B cell (primary cell): ENCODE data around the gene DIP2B. TPM values are rescaled to one million over a fixed set of nuclear protein-coding genes. Genes with fewer than 3 reads are reported as not detected.

ENCODE experiments used
- ATAC-seq: fragments of 200-7000 bp; cut with Tn5 transposase; one replicate; pipeline ENCODE4 v1.10.0; 2021; ENCODE audit warnings: low read depth, mild to moderate bottlenecking, moderate number of reproducible peaks, moderate library complexity
- CTCF ChIA-PET: fragments of 350-600 bp; sonication (Branson Sonifier 250); formaldehyde crosslinking; loops from one replicate; lab custom pipeline; 2021; ENCODE audit warnings: antibody characterized with exemption, inconsistent platforms; lab: Charles Lee
- POLR2A ChIA-PET: fragments of 350-600 bp; sonication (Branson Sonifier 250); formaldehyde crosslinking; loops from one replicate; lab custom pipeline; 2021; ENCODE audit warnings: antibody characterized with exemption; lab: Charles Lee
- DNase-seq: peaks from one replicate; pipeline ENCODE4 v3.0.0; 2013
- H2AFZ ChIP-seq: 2 replicates; pipeline ENCODE4 v1.6.1; 2012; ENCODE audit warnings: mild to moderate bottlenecking, low read depth, low read length; ENCODE audit not compliant: insufficient read depth, poor library complexity, severe bottlenecking
- H3K27ac ChIP-seq, 2 donors: 1 replicate in 1 of 2; 2 replicates in 1 of 2; pipeline ENCODE4 v1.5.1; 2012 to 2013; ENCODE audit warnings: low read length in 2 of 2, mild to moderate bottlenecking in 2 of 2, moderate library complexity in 1 of 2
- H3K27me3 ChIP-seq, 4 experiments: fragments of 200-600 bp in 1 of 4; sonication (generic) in 1 of 4; replicated peaks in 1 of 4; 1 replicate in 2 of 4; 2 replicates in 2 of 4; pipeline versions ENCODE4 v1.6.1 to v1.7.0; 2013 to 2016; ENCODE audit warnings: low read length in 3 of 4, mild to moderate bottlenecking in 2 of 4, mixed read lengths in 1 of 4, moderate library complexity in 1 of 4; ENCODE audit not compliant: insufficient read depth in 4 of 4, control insufficient read depth in 3 of 4; ENCODE audit errors: control extremely low read depth in 1 of 4
- H3K36me3 ChIP-seq, 2 experiments: replicated peaks in 1 of 2; 1 replicate in 1 of 2; 2 replicates in 1 of 2; pipeline versions ENCODE4 v1.6.1 to v1.7.1; 2013; ENCODE audit warnings: low read length in 1 of 2; ENCODE audit not compliant: insufficient read depth in 2 of 2, control insufficient read depth in 1 of 2; ENCODE audit errors: control extremely low read depth in 1 of 2, extremely low read depth in 1 of 2
- H3K4me1 ChIP-seq, 2 donors: fragments of 200-600 bp in 1 of 2; sonication (generic) in 1 of 2; 1 replicate in 1 of 2; 2 replicates in 1 of 2; pipeline versions ENCODE4 v1.5.1 to v1.6.1; 2013 to 2017; ENCODE audit warnings: low read length in 2 of 2; ENCODE audit not compliant: control insufficient read depth in 2 of 2, insufficient read depth in 2 of 2
- H3K4me2 ChIP-seq: replicated peaks from 2 replicates; pipeline ENCODE3; 2012; ENCODE audit warnings: mild to moderate bottlenecking, low read depth, low read length; ENCODE audit not compliant: poor library complexity, severe bottlenecking
- H3K4me3 ChIP-seq, 5 experiments: fragments of 200-600 bp in 1 of 5; sonication (generic) in 1 of 5; 1 replicate in 3 of 5; 2 replicates in 2 of 5; pipeline versions ENCODE4 v1.5.1 to v1.7.0; 2011 to 2016; ENCODE audit warnings: low read length in 4 of 5, mild to moderate bottlenecking in 4 of 5, low read depth in 2 of 5, control low read depth in 1 of 5, moderate library complexity in 1 of 5; ENCODE audit not compliant: insufficient read depth in 1 of 5; ENCODE audit errors: control extremely low read depth in 1 of 5, extremely low read depth in 1 of 5
- H3K79me2 ChIP-seq: fragments of 200-600 bp; sonication (generic); one replicate; pipeline ENCODE4 v1.6.0; 2016; ENCODE audit warnings: low read length; ENCODE audit not compliant: control insufficient read depth, insufficient read depth
- H3K9ac ChIP-seq: fragments of 200-600 bp; sonication (generic); 2 replicates; pipeline ENCODE4 v1.6.1; 2017; ENCODE audit warnings: mild to moderate bottlenecking, low read length, moderate library complexity
- H3K9me3 ChIP-seq, 3 donors: one replicate each; pipeline versions ENCODE4 v1.6.1 to v1.7.1; 2013; ENCODE audit warnings: low read length in 2 of 3; ENCODE audit not compliant: control insufficient read depth in 2 of 3, insufficient read depth in 1 of 3; ENCODE audit errors: control extremely low read depth in 1 of 3
- H4K20me1 ChIP-seq: 2 replicates; pipeline ENCODE4 v1.6.0; 2012; ENCODE audit warnings: mild to moderate bottlenecking, low read length; ENCODE audit not compliant: insufficient read depth, control insufficient read depth, poor library complexity, severe bottlenecking
- H3K27ac Mint-ChIP-seq: one replicate; pipeline ENCODE4 v1.8.0; 2021; ENCODE audit warnings: mixed read lengths
- H3K27me3 Mint-ChIP-seq: one replicate; pipeline ENCODE4 v1.8.0; 2021; ENCODE audit warnings: mixed read lengths
- H3K4me1 Mint-ChIP-seq: one replicate; pipeline ENCODE4 v1.8.0; 2021; ENCODE audit warnings: mixed read lengths
- H3K4me3 Mint-ChIP-seq: one replicate; pipeline ENCODE4 v1.8.0; 2021; ENCODE audit warnings: mixed read lengths
- H3K9me3 Mint-ChIP-seq: one replicate; pipeline ENCODE4 v1.8.0; 2022; ENCODE audit warnings: mixed read lengths; ENCODE audit not compliant: insufficient read depth
- CTCF ChIP-seq: fragments of 200-600 bp; IDR thresholded peaks from one replicate; pipeline ENCODE4 v1.8.0; 2022; ENCODE audit warnings: antibody characterized with exemption, mild to moderate bottlenecking
- EZH2 ChIP-seq: IDR thresholded peaks from 2 replicates; pipeline ENCODE4 v1.6.1; 2012; ENCODE audit warnings: borderline replicate concordance, low read depth, mild to moderate bottlenecking, moderate library complexity, low read length; ENCODE audit not compliant: insufficient read depth, poor library complexity, severe bottlenecking
- WGBS: methylation state at CpG from one replicate; pipeline ENCODE4 v1.1.5; 2013; ENCODE audit warnings: missing lambda C conversion rate; ENCODE audit not compliant: insufficient coverage; 5-methylcytosine and 5-hydroxymethylcytosine counted together
- intact Hi-C: fragments of 100-400 bp; cut with micrococcal nuclease; formaldehyde crosslinking; loops from one replicate; pipeline ENCODE4 v1.10.0; 2022
- polyA plus RNA-seq: library from polyadenylated mRNA; depleted of rRNA; stranded (reverse); fragments of >200 nt; gene quantifications from 2 replicates; pipeline ENCODE4 v1.2.3, GENCODE V29; 2012
- total RNA-seq, 2 donors: library from RNA; stranded (reverse); fragments of 120-200 nt in 1 of 2; gene quantifications; 1 replicate in 1 of 2; 2 replicates in 1 of 2; pipeline versions ENCODE4 v1.2.3 to v1.2.4, GENCODE V29; 2013 to 2022

The DIP2B gene
- total and polyA plus RNA-seq, 2 donors (not counting 1 experiment from before 2014, with no cell fraction given) = 16.4 to 38.8 TPM

GRCh38 chr12:50747817-50748216 lies 243.0 kb downstream of the DIP2B start:
- Histone ChIP-seq H3K79me2 (no peaks in the 10 kb centered on the region), H3K27me3 (no peaks in the 10 kb centered on the region), H4K20me1 (no peaks in the 10 kb centered on the region), H3K4me1 (no peaks in the 10 kb centered on the region), H3K4me2 (no peak overlapping the region), H3K4me3 (no peak overlapping the region), H3K9me3 (no peaks in the 10 kb centered on the region), H2AFZ (no peak overlapping the region), H3K9ac (no peak overlapping the region), H3K36me3 (peaks cover 4 to 47% of the 10 kb centered on the region in 2 experiments), H3K27ac (no peak overlapping the region)
- no peak overlapping the region for H3K4me3 Mint-ChIP-seq
- H3K9me3 Mint-ChIP-seq = no peaks in the 10 kb centered on the region
- CTCF ChIA-PET = no interaction called here
- DNase-seq = no peak
- intact Hi-C loops = no loop called here
- no peaks in the 10 kb centered on the region for H3K27me3 Mint-ChIP-seq
- POLR2A ChIA-PET = no interaction called here
- no peak for ATAC-seq
- TF ChIP-seq EZH2 (no peak), CTCF (no peak)
- H3K4me1 Mint-ChIP-seq = no peaks in the 10 kb centered on the region
- H3K27ac Mint-ChIP-seq = no peak overlapping the region
- WGBS = no CpG with 5 or more reads among the region's 1 CpG

GRCh38 chr12:50749459-50749882 lies 244.7 kb downstream of the DIP2B start:
- Mint-ChIP-seq H3K27me3 (no peaks in the 10 kb centered on the region), H3K4me1 (no peaks in the 10 kb centered on the region), H3K9me3 (no peaks in the 10 kb centered on the region), H3K27ac (no peak overlapping the region), H3K4me3 (no peak overlapping the region)
- H3K79me2 ChIP-seq = no peaks in the 10 kb centered on the region
- no peak overlapping the region for H3K9ac ChIP-seq
- H3K4me1 ChIP-seq = no peaks in the 10 kb centered on the region
- TF ChIP-seq CTCF (no peak), EZH2 (no peak)
- no peaks in the 10 kb centered on the region for H3K9me3 ChIP-seq
- POLR2A ChIA-PET = no interaction called here
- peaks cover 4 to 40% of the 10 kb centered on the region in 2 experiments for H3K36me3 ChIP-seq
- H4K20me1 ChIP-seq = no peaks in the 10 kb centered on the region
- no peak overlapping the region for H2AFZ ChIP-seq
- H3K4me3 ChIP-seq = no peak overlapping the region
- no peak for ATAC-seq
- intact Hi-C loops = no loop called here
- CTCF ChIA-PET = interaction anchor here (1.5 kb wide), 1 partner anchor 9 kb away, joined by 5 read pairs; no protein-coding TSS in a partner anchor
- H3K27ac ChIP-seq = no peak overlapping the region
- H3K27me3 ChIP-seq = no peaks in the 10 kb centered on the region
- no peak overlapping the region for H3K4me2 ChIP-seq
- no peak for DNase-seq
- 100% methylated on average over 2 of the region's 2 CpGs for WGBS
